ENCODE results near the gene TPI1. TPM values are rescaled to one million over a fixed set of nuclear protein-coding genes. Genes with fewer than 3 reads are reported as not detected.
"Not testable (repeated sequence)": the region's sequence is repeated elsewhere in the genome, so short reads cannot be mapped to it uniquely, and the experiment has no call there.

The TPI1 gene
- total RNA-seq, 1 donor from 2014 or later, result 610 TPM

DNA sequence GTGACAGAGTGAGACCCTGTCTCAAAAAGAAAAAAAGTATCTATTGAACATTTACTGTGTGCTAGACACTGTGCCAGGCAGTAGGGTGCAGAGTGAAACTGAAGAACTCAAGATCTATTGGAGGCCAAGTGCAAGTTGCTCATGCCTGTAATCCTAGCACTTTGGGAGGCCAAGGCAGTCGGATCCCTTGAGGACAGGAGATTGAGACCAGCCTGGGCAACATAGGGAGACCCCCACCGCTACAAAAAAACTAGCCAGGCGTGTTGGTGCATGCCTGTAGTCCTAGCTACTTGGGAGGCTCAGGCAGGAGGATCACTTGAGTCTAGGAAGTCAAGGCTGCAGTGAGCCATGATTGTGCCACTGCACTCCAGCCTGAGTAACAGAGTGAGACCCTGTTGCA, 25.4 kb downstream of the TPI1 start:
- not testable (repeated sequence) for DNase-seq (ENCODE audit: low spot score)

DNA sequence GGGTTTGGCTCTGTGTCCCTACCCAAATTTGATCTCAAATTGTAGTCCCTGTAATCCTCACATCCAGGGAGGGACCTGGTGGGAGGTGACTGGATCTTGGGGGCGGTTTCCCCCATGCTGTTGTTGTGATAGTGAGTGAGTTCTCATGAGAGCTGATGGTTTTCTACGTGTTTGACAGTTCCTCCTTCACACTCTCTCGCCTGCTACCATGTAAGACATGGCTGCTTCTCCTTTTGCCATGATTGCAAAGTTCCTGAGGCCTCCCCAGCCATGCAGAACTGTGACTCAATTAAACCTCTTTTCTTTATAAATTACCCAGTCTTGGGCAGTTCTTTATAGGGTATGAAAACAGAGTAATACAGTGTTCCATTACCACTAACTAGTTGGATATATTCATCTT, 27.0 kb downstream of the TPI1 start:
- no peak for DNase-seq (ENCODE audit: low spot score)

DNA sequence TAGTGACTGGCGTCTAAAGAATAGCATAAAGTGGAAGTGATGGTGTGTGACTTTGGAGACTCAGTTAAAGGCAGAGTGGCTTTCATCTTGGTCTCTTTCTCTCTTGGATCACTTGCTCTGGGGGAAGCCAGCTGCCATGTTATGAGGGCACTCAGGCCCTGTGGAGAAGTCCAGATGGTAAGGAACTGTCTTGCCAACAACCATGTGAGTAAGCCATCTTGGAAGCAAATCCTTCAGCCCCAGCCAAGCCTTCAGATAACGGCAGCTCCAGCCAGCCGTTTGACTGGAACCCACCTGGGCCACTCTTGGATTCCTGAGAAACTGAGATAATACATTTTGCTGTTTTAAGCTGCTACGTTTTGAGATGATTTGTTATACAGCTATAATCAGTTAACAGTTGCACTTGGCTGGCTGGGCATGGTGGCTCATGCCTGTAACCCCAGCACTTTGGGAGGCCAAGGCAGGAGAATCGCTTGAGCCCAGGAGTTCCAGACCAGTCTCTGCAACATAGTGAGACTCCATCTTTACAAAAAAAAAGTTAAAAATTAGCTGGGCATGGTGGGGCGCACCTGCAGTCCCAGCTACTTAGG, 29.6 kb downstream of the TPI1 start:
- no peak for DNase-seq (ENCODE audit: low spot score)

DNA sequence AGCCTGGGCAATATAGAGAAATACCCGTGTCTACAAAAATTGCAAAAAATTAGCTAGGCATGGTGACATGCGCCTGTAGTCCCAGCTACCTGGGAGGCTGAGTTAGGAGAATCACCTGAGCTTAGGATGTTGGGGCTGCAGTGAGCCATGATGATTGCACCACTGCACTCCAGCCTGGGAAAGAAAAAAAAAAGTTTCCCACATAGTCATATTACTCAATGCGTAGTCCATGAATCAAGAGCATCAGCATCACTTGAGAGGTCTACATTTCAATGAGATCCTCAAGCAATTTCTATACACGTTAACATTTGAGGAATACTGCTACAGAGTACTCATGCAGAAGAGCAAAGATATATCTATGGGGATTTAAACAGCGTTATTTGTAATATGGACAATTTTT, 32.1 kb downstream of the TPI1 start:
- no peak for DNase-seq (ENCODE audit: low spot score)

DNA sequence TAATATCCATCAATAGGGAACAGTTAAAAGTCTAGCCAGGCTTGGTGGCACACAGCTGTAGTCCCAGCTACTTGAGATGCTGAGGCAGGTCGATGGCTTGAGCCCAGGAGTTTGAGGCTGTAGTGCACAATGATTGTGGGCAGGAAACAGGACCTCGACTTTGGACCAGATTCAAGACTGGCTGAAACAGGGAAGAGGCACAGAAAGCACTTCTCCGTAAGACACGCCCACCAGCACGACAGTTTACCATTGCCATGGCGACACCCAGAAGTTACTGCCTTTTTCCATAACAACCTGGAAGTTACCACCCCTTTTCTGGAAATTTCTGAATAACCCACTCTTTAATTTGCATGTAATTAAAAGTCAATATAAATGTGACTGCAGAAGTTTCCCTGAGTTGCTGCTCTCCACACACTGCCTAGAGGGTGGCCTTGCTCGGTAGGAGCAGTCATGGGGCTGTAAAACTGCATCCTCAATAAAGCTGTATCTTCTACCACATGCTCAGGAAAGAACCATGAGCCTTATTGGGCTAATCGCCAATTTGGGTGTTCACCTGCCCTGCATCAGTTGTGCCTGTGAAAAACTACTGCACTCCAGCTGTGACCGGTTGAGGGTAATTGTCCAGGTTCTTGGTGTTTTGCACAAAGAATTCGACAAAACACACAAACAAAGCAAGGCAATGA, 32.6 kb downstream of the TPI1 start:
- DNase-seq (ENCODE audit: low spot score), result peak; percentile 73

DNA sequence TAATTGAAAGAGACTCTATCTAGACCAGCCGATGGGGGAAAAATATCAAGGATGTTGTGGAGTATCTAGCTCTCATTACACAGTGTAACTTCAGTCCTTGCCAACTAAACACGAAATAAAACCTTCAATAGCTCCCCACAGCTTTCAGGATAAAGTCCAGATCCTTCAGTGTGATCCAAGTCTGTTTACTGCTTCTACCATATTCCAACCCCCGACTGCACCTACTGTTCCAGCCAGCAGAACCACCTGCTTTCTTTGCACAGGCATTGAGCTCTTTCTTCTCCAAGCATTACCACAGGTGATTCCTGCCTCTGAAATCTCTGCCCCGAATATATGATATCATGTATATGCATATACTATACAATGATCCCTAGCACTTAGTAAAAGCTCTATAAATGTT, 35.1 kb downstream of the TPI1 start:
- DNase-seq (ENCODE audit: low spot score), result no peak

DNA sequence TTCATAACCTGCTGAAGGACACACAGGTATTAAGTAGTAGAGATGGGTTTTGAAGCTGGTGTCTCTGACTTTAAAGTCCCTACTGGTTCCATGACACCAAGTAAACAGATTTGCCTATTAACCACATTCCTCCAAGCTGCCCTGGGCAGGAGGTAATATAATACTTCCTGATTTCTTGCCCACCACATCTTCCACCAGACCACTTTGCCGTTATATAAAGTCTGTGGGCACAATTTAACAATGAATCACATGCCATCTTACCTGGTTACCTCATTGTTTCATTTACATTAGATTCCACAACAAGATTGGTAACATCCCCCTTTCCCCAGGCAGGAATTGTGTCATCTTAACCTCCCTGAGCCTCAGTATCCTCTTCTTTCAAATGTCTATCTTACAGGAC, 36.4 kb downstream of the TPI1 start:
- DNase-seq (ENCODE audit: low spot score), result no peak

DNA sequence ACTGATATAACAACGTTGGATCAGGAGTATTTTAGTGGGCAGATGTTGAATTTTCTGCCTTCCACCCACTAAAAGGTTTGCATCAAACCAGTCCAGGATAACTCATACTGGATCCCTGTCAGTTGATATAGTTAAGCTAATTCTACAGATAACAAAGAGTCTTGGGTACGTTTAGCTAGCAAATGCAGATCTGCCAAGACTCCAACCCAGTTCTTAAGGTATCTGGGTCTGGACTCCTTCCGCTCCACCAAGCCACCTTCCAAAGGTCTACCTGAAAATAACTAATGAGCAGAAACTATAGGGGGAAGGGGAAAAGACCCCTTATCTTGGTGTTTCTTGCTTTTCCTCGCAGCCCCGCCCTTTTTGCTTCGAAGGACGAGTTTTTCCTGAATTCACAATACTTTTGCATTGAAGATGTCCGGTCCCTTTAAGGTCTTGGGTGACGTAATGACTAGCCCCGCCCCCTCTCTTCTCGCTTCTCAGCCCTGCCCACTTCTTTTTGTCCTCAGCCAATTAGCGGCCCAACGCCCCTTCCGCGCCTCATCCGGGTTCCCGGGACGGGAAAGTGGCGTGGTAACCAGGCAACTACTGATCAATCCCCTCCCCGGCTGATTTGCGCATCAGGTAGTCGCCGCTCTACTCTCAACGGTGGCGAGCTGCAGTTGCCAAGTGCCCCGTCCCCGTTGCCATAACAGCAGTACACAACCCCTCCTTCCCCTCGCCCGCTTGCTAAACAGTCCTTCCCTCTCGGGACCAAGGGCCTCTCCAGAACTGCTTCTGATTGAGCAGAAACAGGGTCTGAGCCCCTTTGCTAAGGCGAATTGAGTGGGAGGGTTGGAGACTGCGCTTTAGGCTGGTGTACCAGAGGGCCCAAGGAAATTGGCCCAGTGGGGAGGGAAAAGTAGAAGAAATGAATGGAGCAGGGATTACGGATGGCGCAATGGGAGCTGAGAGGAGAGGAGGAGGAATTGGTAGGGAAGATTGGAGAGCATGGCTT, 37.2 kb downstream of the TPI1 start, which contains the start of gene LRRC23:
Gene LRRC23, plus strand, starts transcription at position 543 of the 997 bp plus-strand sequence. CDS start 812 bp downstream, outside the sequence.
- peak; percentile 98 for DNase-seq (ENCODE audit: low spot score)

DNA sequence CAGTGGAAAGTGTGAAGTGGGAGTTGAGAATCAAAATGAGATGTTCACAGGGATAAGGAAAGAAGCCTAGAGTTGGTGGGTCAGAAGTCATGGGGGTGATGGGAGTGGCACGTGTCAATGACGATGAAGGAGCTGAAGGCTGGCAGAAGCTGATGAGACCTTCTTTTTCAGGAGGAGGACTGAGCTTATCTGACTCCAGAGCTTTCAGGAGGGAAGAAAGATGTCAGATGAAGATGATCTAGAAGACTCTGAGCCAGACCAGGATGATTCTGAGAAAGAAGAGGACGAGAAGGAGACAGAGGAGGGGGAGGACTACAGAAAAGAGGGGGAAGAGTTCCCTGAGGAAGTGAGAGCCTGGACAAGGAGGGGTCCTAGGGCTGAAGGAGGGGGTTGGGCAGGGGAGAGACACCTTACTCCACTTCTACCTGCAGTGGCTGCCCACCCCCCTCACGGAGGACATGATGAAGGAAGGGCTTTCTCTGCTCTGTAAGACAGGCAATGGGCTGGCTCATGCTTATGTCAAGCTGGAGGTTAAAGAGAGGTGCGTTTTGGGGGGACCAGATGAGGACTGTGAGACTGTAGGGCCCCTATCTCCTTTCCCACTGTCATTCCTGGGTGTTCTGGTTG, 38.2 kb downstream of the TPI1 start:
- no peak for DNase-seq (ENCODE audit: low spot score)

DNA sequence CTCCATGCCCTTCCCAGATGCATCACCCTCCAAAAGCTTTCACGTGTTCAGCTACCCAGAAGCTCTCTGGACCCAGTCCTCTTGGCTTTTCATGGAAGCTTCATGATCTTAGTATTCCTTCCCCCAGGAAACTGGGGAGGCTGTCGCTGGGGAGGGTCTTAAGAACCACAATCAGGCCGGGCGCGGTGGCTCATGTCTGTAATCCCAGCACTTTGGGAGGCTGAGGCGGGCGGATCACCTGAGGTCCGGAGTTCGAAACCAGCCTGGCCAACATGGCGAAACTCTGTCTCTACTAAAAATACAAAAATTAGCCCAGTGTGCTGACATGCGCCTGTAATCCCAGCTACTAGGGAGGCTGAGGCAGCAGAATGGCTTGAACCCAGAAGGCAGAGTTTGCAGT, 40.8 kb downstream of the TPI1 start:
- DNase-seq (ENCODE audit: low spot score), result not testable (repeated sequence)

DNA sequence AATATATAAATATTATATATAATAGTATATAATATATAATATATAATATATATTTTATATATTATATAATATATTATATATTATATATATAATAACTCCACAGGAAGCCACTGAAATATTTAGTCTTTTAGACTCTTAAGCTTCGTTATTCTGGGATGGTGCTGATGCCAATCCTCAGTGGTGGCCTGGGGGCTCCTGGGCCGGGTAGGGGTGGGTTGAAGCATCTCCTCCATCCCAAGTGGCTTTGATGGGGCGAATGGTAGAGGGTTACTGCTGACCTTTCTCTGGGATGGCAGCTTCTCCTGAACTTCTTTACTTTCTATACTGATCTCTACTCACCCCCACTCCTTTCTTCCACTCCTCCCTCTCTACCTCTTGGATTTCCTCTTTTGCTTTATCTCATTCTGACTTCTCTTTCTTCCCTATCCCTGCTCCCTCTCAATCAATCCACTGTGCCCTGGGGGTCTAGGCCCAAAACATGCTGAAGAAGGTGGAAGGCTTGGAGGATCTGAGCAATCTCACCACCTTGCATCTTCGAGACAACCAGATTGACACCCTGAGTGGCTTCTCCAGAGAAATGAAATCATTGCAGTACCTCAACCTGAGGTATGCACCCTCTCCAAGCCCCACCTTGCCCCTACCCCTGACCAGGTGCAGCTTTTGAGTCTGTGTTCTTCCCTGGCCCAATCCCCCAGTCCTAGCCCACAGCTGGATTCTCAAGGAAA, 42.3 kb downstream of the TPI1 start:
- DNase-seq (ENCODE audit: low spot score), result no peak

DNA sequence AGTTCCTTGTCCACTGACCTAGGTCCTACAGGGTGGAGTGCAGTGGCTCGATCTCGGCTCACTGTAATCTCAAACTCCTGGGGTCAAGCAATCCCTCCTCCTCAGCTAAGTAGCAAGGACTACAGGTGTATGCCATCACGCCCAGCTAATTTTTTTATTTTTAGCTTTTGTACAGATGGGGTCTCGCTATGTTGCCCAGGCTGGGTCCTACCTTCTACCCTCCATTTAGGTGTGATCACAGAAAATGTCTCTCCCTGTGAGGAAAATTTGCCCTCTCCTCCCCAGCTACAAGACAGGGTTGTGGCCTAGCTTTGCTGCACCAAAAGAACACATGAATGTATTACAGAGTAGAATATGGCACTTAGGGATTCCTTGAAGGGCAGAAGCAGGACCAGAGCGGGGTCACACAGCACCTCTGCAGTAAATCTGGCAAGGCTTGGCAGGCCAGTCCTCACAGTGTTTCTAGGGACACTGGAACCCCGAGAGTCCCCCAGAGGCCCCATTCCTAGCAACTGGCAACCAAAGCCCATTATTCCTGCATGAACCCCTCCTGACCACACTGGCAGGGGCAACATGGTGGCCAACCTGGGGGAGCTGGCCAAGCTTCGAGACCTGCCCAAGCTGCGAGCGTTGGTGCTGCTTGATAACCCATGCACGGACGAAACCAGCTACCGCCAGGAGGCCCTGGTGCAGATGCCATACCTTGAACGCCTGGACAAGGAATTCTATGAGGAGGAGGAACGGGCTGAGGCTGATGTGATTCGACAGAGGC, 45.0 kb downstream of the TPI1 start:
- no peak for DNase-seq (ENCODE audit: low spot score)

DNA sequence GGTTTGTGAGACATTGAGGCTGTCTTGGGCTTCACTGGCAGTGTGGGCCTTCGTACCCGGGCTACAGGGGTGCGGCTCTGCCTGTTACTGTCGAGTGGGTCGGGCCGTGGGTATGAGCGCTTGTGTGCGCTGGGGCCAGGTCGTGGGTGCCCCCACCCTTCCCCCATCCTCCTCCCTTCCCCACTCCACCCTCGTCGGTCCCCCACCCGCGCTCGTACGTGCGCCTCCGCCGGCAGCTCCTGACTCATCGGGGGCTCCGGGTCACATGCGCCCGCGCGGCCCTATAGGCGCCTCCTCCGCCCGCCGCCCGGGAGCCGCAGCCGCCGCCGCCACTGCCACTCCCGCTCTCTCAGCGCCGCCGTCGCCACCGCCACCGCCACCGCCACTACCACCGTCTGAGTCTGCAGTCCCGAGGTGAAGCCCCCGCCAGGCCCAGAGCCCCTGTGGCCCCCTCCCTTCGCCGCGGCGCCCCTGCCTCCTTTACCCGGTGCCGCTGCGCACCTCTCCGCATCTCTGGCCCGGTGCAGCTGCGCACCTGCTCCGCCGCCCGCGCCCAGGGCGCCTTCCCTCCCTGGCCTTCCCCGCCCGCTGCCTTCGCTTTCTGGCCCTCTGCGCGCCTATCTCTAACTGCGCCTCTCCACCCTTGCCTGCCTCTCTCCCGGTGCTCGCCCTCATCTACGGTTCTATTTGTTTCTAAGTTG, 47.1 kb downstream of the TPI1 start, which contains the start of gene ENO2:
Gene ENO2, plus strand, starts transcription at position 335 of the 701 bp plus-strand sequence. CDS start 1,253 bp downstream, outside the sequence.
- peak; percentile 71 for DNase-seq (ENCODE audit: low spot score)

DNA sequence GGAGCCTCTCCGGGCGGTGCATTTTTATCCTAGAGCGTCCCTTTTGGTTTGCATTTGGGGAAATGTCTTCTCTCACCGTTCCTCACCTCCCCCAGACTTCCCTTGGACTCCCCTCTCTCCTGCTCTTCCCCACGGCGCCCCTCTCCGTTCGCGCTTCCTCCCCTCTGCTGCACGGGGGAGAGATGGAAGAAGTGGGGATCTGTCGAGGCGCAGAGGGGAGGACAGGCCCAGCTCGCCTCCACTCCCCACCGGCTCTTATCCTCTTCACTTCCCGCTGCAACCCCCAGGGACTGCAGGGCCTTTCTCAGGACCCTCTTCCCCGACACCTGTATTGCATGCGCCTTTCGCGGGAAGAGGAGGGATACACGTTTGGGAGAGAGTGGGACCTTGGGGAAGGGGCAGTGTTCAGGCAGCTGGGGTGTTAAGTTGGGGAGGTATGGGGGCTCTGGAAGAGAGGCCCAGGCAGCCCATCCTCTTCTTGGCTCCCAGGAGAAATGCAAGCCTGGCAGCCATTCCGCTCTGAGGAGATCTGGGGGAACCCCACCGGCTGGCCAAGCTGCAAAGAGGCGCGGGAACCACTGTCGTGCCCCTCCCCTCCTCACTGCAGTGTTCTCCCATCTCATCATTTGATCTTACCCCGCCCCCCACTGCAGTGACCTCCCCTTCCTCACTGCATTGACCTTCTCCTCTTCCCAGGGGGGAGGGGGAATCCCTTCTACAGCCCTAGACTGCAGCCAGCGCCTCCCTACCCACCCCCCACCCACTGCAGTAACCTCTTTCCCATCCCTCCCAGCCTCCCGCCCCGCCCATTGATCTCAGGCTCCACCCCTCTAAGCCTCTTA, 47.8 kb downstream of the TPI1 start:
- no peak for DNase-seq (ENCODE audit: low spot score)

DNA sequence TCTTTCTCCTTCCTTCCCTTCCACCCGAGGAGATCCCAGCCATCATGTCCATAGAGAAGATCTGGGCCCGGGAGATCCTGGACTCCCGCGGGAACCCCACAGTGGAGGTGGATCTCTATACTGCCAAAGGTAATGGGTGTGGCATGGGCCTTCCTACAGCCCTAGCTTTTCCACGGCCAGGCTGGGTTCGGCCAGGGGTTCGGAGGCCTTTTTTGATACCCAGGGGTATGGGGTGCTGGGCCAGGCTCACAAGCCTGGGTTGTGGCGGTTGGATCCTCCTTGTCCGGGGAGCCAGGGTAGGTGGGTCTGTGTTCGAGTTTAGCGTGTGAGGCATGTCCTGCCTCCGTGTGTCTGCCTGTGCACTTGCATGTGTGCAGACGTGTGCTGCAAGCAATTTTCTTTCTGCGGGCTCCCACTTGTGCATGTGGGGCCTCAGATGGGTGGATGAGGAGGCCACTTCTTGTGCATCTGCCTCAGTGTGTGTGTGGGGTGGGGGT, 48.5 kb downstream of the TPI1 start:
- no peak for DNase-seq (ENCODE audit: low spot score)

DNA sequence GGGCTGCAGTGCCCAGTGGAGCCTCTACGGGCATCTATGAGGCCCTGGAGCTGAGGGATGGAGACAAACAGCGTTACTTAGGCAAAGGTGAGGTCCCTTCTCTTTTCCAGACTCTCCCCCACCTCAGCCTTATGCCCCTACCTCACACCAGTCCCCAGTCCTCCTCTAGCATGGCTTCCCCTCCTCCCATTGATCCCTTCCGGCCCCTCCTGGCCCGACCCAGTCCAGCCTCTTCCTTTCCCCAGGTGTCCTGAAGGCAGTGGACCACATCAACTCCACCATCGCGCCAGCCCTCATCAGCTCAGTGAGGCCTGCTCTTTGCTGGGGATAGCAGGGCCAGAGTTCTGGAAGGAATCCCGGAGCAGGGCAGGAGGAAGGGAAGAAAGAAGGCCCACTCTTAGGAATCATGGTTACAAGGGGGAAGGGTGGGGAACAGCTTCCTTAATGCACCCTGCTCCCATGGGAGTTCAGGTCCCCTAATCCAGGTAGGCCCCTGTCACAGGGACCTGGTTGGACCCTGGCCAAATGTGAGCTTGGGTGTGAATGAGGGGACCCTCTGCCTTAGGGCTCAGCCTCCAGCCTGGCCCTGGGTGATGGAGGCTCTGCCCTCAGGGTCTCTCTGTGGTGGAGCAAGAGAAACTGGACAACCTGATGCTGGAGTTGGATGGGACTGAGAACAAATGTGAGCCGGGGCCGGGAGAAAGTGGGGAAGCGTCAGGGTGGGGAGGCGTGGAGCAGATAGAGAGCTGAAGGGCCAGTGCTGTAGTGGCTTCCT, 49.3 kb downstream of the TPI1 start:
- no peak for DNase-seq (ENCODE audit: low spot score)

DNA sequence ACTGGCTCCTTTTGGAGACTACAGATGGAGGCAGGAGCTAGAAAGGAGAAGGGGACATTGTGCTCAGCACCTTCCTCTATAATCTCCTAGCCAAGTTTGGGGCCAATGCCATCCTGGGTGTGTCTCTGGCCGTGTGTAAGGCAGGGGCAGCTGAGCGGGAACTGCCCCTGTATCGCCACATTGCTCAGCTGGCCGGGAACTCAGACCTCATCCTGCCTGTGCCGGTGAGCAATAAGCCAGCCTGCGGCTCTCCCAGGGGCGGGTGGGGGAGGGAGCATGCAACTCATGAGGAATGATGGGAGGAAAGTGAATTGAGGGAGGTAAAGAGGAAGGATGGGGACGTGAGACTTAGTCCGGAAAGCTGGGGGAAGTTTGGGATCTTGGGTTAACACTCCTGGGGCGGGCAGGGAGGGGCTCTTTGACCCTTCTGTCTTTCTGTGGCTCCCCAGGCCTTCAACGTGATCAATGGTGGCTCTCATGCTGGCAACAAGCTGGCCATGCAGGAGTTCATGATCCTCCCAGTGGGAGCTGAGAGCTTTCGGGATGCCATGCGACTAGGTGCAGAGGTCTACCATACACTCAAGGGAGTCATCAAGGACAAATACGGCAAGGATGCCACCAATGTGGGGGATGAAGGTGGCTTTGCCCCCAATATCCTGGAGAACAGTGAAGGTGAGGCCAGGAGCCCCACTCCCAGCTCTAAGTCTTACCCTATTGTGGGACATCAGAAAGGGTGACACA, 50.3 kb downstream of the TPI1 start:
- DNase-seq (ENCODE audit: low spot score), result no peak

Data from mucosa of gallbladder (tissue), 1 donor.